22Rv1 (cell line): ENCODE data around the gene PLEKHA8.

Experiments
- CTCF ChIP-seq: fragments of 450-650 bp; IDR thresholded peaks from 2 replicates; pipeline ENCODE4 v1.5.1; 2017; ENCODE audit warnings: mild to moderate bottlenecking
- ZFX ChIP-seq: fragments of 450-650 bp; IDR thresholded peaks from 2 replicates; pipeline ENCODE4 v1.6.1; 2017; ENCODE audit warnings: antibody characterized with exemption, borderline replicate concordance

GRCh38 chr7:30117896-30118295, 89.7 kb downstream of the PLEKHA8 start:
- TF ChIP-seq ZFX (no peak), CTCF (no peak)
